Activated CD4-positive, CD25-positive, alpha-beta regulatory T cell treated with anti-CD3 and anti-CD28 coated beads, Interleukin-2, amount 50 U/mL, for 72 hours (primary cell): Measurements from ENCODE around the gene ZFP36.
"Not testable (repeated sequence)": the region's sequence is repeated elsewhere in the genome, so short reads cannot be mapped to it uniquely, and the experiment has no call there.

ENCODE experiments used
- DNase-seq: peaks from one replicate; pipeline ENCODE4 v3.0.0; 2021

The ZFP36 gene

GRCh38 chr19:39449116-39449797, 42.6 kb downstream of the ZFP36 start:
- DNase-seq = no peak

DNA sequence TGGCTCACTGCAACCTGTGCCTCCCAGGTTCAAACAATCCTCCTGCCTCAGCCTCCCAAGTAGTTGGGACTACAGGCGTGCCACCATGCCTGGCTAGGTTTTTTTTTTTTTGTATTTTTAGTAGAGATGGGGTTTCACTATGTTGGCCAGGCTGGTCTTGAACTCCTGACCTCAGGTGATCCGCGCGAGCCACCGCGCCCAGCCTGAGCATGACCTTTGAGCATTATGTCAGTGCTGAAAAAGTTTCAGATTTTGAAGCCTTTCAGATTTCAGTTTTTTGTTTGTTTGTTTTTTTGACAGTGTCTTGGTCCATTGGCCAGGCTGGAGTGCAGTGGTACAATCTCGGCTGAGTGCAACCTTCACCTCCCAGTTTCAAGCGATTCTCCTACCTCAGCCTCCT, 44.6 kb downstream of the ZFP36 start:
- DNase-seq = not testable (repeated sequence)
